PFSK-1 (cell line): Measurements from ENCODE around the gene FGFBP1.

Experiments
- FOXP2 ChIP-seq: optimal IDR thresholded peaks from 2 replicates; pipeline ENCODE3; 2011; ENCODE audit warnings: borderline replicate concordance, control low read depth, inconsistent platforms; ENCODE audit not compliant: insufficient read depth; ENCODE audit errors: extremely low read length, extremely low read depth
- POLR2AphosphoS5 ChIP-seq: IDR thresholded peaks from 2 replicates; pipeline ENCODE4 v1.6.1; 2012; ENCODE audit warnings: low read depth, mild to moderate bottlenecking, control low read depth, low read length, moderate library complexity
- SIN3A ChIP-seq: IDR thresholded peaks from 2 replicates; pipeline ENCODE4 v1.6.1; 2012; ENCODE audit warnings: mild to moderate bottlenecking, low read length, moderate library complexity, borderline replicate concordance; ENCODE audit not compliant: insufficient read depth
- TAF1 ChIP-seq: IDR thresholded peaks from 2 replicates; pipeline ENCODE4 v1.6.1; 2012; ENCODE audit warnings: low read length, control low read depth, borderline replicate concordance; ENCODE audit not compliant: insufficient read depth
- TF ChIP-seq, protein P1 (sequence below), 2 experiments: IDR thresholded peaks; 2 replicates each; pipeline versions ENCODE4 v1.6.1 to v1.8.0; 2011 to 2012; ENCODE audit warnings: low read depth in 2 of 2, low read length in 2 of 2, control low read depth in 1 of 2, inconsistent platforms in 1 of 2, mild to moderate bottlenecking in 1 of 2, moderate library complexity in 1 of 2; ENCODE audit not compliant: insufficient read depth in 1 of 2

FGFBP1 gene

DNA sequence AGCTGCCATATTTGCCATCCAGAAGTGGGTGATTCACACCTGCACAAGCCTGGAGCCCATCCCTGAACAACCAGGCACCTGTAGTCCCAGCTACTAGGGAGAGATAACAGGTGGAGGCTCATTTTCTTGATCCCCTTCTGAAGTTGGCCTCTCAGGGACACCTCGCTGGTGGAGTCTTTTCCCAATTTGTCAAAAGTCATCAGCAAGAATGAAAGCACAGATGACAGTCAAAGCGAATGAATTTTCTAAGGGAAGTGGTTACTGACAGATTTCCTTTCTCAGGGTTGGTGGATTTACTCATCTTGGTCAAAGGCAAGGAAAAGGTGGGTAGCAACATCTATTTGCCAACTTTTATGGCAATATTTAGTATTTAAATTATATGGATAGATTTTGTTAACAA, 36.5 kb downstream of the FGFBP1 start:
- no peak for TF ChIP-seq FOXP2

DNA sequence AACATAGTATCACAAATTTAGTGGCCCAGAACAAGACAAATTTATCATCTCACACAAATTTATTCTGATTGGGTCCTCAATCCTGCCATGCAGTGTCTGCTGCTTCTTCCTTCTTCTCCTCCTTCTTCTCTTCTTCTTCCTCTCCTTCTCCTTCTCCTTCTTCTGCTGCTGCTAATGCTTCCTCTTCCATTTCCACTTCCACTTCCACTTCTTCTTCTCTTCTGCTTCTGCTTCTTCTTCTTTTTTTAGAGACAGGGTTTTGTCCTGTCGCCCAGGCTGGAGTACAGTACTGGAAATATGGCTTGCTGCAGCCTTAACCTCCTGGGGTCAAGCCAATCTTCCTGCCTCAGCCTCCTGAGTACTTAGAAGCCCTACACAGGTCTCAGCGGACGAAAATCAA, 37.5 kb downstream of the FGFBP1 start:
- TF ChIP-seq TAF1 (no peak), POLR2AphosphoS5 (no peak), FOXP2 (no peak), SIN3A (no peak)
- TF ChIP-seq, protein P1, sequence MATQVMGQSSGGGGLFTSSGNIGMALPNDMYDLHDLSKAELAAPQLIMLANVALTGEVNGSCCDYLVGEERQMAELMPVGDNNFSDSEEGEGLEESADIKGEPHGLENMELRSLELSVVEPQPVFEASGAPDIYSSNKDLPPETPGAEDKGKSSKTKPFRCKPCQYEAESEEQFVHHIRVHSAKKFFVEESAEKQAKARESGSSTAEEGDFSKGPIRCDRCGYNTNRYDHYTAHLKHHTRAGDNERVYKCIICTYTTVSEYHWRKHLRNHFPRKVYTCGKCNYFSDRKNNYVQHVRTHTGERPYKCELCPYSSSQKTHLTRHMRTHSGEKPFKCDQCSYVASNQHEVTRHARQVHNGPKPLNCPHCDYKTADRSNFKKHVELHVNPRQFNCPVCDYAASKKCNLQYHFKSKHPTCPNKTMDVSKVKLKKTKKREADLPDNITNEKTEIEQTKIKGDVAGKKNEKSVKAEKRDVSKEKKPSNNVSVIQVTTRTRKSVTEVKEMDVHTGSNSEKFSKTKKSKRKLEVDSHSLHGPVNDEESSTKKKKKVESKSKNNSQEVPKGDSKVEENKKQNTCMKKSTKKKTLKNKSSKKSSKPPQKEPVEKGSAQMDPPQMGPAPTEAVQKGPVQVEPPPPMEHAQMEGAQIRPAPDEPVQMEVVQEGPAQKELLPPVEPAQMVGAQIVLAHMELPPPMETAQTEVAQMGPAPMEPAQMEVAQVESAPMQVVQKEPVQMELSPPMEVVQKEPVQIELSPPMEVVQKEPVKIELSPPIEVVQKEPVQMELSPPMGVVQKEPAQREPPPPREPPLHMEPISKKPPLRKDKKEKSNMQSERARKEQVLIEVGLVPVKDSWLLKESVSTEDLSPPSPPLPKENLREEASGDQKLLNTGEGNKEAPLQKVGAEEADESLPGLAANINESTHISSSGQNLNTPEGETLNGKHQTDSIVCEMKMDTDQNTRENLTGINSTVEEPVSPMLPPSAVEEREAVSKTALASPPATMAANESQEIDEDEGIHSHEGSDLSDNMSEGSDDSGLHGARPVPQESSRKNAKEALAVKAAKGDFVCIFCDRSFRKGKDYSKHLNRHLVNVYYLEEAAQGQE (IDR thresholded peaks at IDR 0.05; ENCODE audit: insufficient read depth in 1 of 2, low read depth in 2 of 2, low read length in 2 of 2) = no peak

GRCh38 chr4:15899511-15899910, 39.0 kb downstream of the FGFBP1 start:
- TF ChIP-seq POLR2AphosphoS5 = no peak
- TF ChIP-seq FOXP2 = no peak
- TF ChIP-seq SIN3A = no peak
- no peak for TF ChIP-seq TAF1
- TF ChIP-seq, protein P1 (IDR thresholded peaks at IDR 0.05; ENCODE audit: insufficient read depth in 1 of 2, low read depth in 2 of 2, low read length in 2 of 2) = no peak

DNA sequence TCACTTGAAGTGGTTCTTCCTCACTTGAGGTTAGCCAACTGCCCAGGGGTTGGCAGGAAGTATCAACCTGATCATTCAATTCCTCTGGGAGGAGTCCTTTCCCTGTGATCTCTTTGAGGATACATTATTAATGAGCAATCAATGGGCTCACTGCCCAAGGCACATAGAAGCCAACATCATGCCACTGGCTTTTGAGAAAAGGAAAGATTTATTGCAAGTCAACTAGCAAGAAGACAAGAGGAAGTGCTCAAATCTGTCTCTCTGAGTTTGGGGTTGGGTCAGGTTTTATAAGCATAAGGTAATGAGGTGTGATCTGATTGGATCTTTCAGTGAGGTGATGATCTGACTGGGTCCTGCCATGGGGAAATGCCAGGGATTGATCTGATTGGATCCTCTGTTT, 39.6 kb downstream of the FGFBP1 start:
- TF ChIP-seq SIN3A (no peak), FOXP2 (no peak), POLR2AphosphoS5 (no peak), TAF1 (no peak)
- TF ChIP-seq, protein P1 (IDR thresholded peaks at IDR 0.05; ENCODE audit: insufficient read depth in 1 of 2, low read depth in 2 of 2, low read length in 2 of 2) = no peak

GRCh38 chr4:15897577-15897976, 41.0 kb downstream of the FGFBP1 start:
- TF ChIP-seq, protein P1 (IDR thresholded peaks at IDR 0.05; ENCODE audit: insufficient read depth in 1 of 2, low read depth in 2 of 2, low read length in 2 of 2) = no peak
- TF ChIP-seq SIN3A (no peak), FOXP2 (no peak), TAF1 (no peak), POLR2AphosphoS5 (no peak)
